ENCODE data around the gene VWA8. TPM values are rescaled to one million over a fixed set of nuclear protein-coding genes. Genes with fewer than 3 reads are reported as not detected.
A peak's percentile ranks its signal among the peaks of the same experiment; 100 is the strongest.
"Not testable (repeated sequence)": the region's sequence is repeated elsewhere in the genome, so short reads cannot be mapped to it uniquely, and the experiment has no call there.

VWA8 gene
- total RNA-seq, 2 experiments from 2014 or later = 13.5 to 14.4 TPM

DNA sequence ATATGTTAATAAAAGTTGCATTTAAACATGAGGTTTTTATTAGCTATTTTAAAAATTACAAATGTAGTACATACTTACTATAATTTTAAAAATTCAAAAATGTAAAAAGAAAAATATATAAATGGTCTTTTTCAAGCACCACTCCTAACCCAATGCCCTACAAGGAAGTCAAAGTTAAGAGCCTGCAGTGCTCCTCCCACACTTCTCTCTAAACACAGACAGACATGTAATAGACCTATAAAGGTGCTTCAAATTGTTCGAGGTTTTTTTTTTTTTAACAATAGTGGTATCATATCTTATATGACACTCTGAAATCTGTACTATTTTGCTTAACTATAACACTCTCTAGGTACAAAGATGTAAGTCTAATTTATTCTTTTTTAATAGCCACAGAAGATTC, 25.4 kb downstream of the VWA8 start:
- H3K27me3 Mint-ChIP-seq = no peaks in the 10 kb centered on the region

DNA sequence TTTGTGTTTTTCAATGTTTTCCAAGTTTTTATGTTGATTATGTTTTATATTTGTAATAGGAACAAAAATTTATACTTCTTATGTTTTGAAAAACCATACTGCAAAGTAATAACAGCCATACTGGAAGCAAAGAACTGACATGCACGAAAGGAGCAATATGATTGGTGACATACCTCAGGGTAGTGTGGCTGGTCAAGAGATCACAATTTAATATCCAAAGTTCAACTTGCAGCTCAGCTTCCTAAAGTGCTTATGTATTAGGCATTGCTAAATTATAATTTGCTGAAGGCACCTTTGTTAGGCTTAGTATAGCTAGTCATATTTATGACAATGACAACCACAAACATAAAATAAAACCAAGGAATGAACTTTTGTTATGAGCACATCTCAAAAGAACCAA, 25.9 kb downstream of the VWA8 start:
- Mint-ChIP-seq H3K27ac (no peak overlapping the region), H3K9me3 (no peaks in the 10 kb centered on the region), H3K36me3 (ENCODE audit: low read depth) (peaks cover 6% of the 10 kb centered on the region), H3K27me3 (no peaks in the 10 kb centered on the region), H3K4me1 (no peaks in the 10 kb centered on the region), H3K4me3 (no peak overlapping the region)
- POLR2A ChIA-PET = no interaction called here
- CTCF ChIA-PET = no interaction called here
- no peak for DNase-seq

More for the DNA sequence above, 25.4 kb downstream of the VWA8 start:
- Mint-ChIP-seq H3K36me3 (ENCODE audit: low read depth) (peaks cover 2% of the 10 kb centered on the region), H3K4me3 (no peak overlapping the region), H3K4me1 (no peaks in the 10 kb centered on the region), H3K9me3 (no peaks in the 10 kb centered on the region), H3K27ac (no peak overlapping the region)
- no peak for DNase-seq
- ChIA-PET POLR2A (no interaction called here), CTCF (no interaction called here)

DNA sequence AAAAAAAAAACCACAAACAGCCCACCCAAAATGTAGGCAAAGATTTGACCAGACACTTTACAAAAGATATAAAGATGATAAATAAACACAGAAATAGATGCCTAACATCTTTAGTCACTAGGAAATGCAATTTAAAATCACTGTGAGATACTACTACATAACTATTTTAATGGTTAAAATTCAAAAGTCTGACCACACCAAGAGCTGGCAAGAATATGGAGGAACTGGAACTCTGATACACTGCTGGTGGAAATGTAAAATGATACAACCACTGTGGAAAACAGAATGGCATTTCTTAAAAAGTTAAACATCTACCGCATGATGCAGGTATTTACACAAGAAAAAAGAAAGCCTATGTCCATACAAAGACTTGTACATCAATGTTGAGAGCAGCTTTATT, 26.8 kb downstream of the VWA8 start:
- Mint-ChIP-seq H3K36me3 (ENCODE audit: low read depth) (peaks cover 15% of the 10 kb centered on the region), H3K27me3 (no peaks in the 10 kb centered on the region), H3K27ac (no peak overlapping the region), H3K9me3 (no peaks in the 10 kb centered on the region), H3K4me1 (no peaks in the 10 kb centered on the region), H3K4me3 (no peak overlapping the region)
- POLR2A ChIA-PET = no interaction called here
- no peak for DNase-seq
- CTCF ChIA-PET = no interaction called here

DNA sequence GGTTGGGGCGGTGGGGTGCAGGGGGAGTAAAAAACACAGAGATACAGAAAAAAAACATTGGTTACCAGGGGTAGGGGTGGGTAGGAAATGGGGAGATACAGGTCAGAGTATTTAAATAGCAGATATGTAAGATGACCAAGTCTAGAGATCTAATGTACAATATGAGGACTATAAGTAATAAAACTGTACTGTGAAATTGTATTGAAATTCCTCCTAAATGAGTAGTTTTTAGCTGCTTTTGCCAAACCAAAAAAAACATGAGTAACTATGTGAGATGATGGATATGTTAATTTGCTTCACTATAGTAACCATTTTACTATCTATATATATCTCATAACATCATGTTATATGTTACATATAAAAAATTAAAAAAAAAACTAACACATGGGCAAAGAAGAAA, 29.6 kb downstream of the VWA8 start:
- peaks cover 11% of the 10 kb centered on the region for H3K4me1 Mint-ChIP-seq
- POLR2A ChIA-PET = interaction anchor here (0.6 to 1.5 kb wide), 2 partner anchors 14 to 15 kb away, joined by 3 read pairs; no protein-coding TSS in a partner anchor
- H3K36me3 Mint-ChIP-seq (ENCODE audit: low read depth) = peaks cover 32% of the 10 kb centered on the region
- no peaks in the 10 kb centered on the region for H3K9me3 Mint-ChIP-seq
- no peaks in the 10 kb centered on the region for H3K27me3 Mint-ChIP-seq
- no peak for DNase-seq
- H3K4me3 Mint-ChIP-seq = no peak overlapping the region
- no peak overlapping the region for H3K27ac Mint-ChIP-seq
- CTCF ChIA-PET = interaction anchor here (0.5 to 1.3 kb wide), 5 partner anchors 19 to 709 kb away, joined by 3 to 4 read pairs (median 3); no protein-coding TSS in a partner anchor

DNA sequence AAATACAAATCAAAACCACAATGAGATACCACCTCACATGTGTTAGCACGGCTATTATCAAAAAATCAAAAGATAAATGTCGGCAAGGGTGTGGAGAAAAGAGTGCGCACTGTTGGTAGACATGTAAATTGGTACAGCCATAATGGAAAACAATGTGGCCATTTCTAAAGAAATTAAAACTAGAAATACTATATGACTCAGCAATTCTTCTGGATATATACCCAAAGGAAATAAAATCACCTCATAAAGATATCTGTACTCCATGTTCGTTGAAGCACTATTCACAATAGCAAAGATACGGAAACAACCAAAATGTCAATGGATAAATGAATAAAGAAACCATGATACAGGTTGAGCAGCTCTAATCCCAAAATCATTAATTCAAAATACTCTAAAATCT, 30.8 kb downstream of the VWA8 start:
- H3K4me3 Mint-ChIP-seq = no peak overlapping the region
- peaks cover 5% of the 10 kb centered on the region for H3K9me3 Mint-ChIP-seq
- POLR2A ChIA-PET = no interaction called here
- DNase-seq = no peak
- H3K36me3 Mint-ChIP-seq (ENCODE audit: low read depth) = peaks cover 37% of the 10 kb centered on the region
- CTCF ChIA-PET = no interaction called here
- no peak overlapping the region for H3K27ac Mint-ChIP-seq
- H3K27me3 Mint-ChIP-seq = no peaks in the 10 kb centered on the region
- H3K4me1 Mint-ChIP-seq = peaks cover 11% of the 10 kb centered on the region

DNA sequence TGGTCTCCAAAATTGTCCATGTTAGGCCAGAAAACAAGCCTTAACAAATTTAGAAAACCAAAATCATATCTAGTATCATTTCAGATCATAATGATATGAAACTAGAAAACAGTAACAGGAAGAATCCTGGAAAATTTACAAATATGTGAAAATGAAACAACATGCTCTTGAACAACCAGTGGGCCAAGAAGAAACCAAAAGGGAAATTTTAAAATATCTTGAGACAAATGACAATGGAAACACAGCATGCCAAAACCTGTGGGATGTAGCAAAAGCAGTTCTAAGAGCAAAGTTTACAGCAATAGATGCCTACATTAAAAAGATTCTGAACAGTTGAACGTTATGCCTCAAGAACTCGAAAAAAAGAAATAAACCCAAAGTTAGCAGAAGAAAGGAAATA, 32.6 kb downstream of the VWA8 start:
- Mint-ChIP-seq H3K36me3 (ENCODE audit: low read depth) (peaks cover 54% of the 10 kb centered on the region), H3K4me3 (peak overlapping the region; percentile 63), H3K4me1 (peaks cover 21% of the 10 kb centered on the region), H3K27me3 (no peaks in the 10 kb centered on the region), H3K27ac (peak overlapping the region; percentile 38), H3K9me3 (peaks cover 21% of the 10 kb centered on the region)
- no peak for DNase-seq
- CTCF ChIA-PET = no interaction called here
- POLR2A ChIA-PET = no interaction called here

DNA sequence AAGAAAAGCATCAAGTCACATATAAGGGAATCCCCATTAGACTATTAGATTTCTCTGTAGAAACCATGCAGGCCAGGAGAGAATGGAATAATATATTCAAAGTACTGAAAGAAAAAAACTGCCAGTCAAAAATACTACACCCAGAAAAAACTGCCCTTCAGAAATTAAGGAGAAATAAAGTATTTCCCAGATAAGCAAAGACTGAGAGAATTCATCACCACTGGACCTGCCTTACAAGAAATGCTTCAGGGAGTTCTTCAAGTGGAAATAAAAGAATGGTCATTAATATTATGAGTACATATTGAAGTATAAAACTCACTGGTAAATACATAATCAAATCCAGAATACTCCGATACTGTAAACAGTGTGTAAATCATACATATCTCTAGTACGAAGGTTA, 35.9 kb downstream of the VWA8 start:
- Mint-ChIP-seq H3K9me3 (peaks cover 27% of the 10 kb centered on the region), H3K27me3 (no peaks in the 10 kb centered on the region), H3K4me3 (no peak overlapping the region), H3K4me1 (peaks cover 24% of the 10 kb centered on the region), H3K36me3 (ENCODE audit: low read depth) (peaks cover 69% of the 10 kb centered on the region), H3K27ac (no peak overlapping the region)
- ChIA-PET CTCF (no interaction called here), POLR2A (interaction anchor here (1.2 to 1.8 kb wide), 2 partner anchors 28 to 36 kb away, joined by 3 to 6 read pairs; partner anchors contain the start of gene VWA8)
- DNase-seq = no peak

DNA sequence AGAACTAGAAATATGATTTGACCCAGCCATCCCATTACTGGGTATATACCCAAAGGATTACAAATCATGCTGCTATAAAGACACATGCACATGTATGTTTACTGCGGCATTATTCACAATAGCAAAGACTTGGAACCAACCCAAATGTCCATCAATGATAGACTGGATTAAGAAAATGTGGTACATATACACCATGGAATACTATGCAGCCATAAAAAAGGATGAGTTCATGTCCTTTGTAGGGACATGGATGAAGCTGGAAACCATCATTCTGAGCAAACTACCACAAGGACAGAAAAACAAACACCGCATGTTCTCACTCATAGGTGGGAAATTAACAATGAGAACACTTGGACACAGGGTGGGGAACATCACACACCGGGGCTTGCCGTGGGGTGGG, 38.0 kb downstream of the VWA8 start:
- H3K27me3 Mint-ChIP-seq, H3K27ac Mint-ChIP-seq, H3K4me3 Mint-ChIP-seq, CTCF ChIA-PET, DNase-seq, POLR2A ChIA-PET: not testable (repeated sequence)
- Mint-ChIP-seq H3K36me3 (ENCODE audit: low read depth) (peaks cover 55% of the 10 kb centered on the region), H3K4me1 (peaks cover 20% of the 10 kb centered on the region), H3K9me3 (peaks cover 27% of the 10 kb centered on the region)

DNA sequence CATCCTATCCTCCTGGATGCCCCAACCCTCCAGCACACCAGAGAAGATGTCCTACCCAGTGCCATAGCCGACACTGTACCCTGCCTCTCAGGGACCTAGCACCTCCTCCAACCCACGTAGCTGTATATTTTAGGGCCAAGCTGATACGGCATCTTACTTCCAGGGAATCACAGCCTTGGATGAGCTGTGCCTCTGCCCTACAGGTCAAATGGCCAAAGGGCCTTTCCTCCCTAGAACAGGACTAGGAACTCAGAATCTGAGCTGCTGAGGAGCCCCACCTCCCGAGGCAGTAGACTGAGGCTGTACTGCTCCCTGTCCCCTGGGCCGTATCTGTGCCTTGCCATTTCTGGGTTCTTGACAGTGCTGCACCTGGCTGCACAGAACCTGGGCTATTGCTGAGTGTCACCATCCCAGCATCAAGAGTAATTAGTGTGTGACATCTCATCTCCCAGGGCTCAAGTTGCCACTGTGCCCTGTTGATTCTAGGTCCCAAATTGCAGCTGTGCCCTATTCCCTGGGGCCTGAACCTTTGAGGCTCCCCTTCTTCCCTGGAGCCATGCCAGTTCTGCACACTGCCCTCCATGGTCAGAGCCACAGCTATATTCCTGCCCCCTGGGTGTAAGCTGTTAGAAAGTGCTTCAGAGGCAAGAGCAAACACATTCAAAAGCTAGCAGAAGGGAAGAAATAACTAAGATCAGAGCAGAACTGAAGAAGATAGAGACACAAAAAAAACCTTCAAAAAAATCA, 41.0 kb downstream of the VWA8 start:
- Mint-ChIP-seq H3K4me1 (peaks cover 40% of the 10 kb centered on the region), H3K4me3 (no peak overlapping the region), H3K9me3 (peaks cover 20% of the 10 kb centered on the region), H3K36me3 (ENCODE audit: low read depth) (peaks cover 40% of the 10 kb centered on the region), H3K27me3 (no peaks in the 10 kb centered on the region), H3K27ac (no peak overlapping the region)
- no peak for DNase-seq
- ChIA-PET POLR2A (interaction anchor here (1.0 kb wide), 1 partner anchor 461 kb away, joined by 3 read pairs; no protein-coding TSS in a partner anchor), CTCF (interaction anchor here (0.7 to 1.1 kb wide), 2 partner anchors 9 to 15 kb away, joined by 3 read pairs; no protein-coding TSS in a partner anchor)

DNA sequence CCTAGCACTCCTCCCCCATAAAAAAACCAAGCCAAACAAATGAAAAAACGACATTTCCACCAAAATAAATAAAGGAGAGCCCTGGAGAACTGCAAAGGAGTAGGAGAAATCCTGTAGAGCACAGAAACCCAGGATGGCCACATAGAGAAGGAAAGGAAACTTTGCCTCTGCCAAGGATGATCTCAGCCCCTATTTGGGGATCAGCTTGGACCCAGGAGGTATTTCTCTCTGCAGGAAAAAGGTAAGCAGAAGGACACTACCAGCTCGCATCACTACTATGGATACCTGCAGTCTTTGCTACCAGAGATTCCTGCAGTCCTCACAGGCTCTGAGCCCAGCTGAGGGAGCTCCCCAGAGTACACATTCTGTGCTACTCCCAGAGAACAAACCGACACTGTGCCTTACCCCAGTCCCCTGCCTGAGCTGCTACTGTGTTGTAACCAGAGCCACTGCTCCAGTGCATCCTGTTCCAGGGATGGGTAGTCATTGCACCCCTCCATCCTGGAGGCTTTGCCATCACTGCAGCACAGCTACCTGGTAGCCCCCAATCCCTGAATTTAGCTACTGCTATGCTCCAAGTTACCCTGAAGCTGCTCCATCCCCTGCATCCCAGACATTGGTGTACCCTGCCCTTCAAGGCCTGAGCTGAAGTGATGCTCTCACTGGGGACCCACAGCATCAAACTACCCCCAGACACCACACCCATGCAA, 41.7 kb downstream of the VWA8 start:
- no peak for DNase-seq
- Mint-ChIP-seq H3K27ac (no peak overlapping the region), H3K4me3 (no peak overlapping the region), H3K9me3 (peaks cover 15% of the 10 kb centered on the region), H3K4me1 (peaks cover 38% of the 10 kb centered on the region), H3K27me3 (no peaks in the 10 kb centered on the region), H3K36me3 (ENCODE audit: low read depth) (peaks cover 35% of the 10 kb centered on the region)
- ChIA-PET CTCF (interaction anchor here (0.7 to 1.1 kb wide), 2 partner anchors 8 to 15 kb away, joined by 3 read pairs; no protein-coding TSS in a partner anchor), POLR2A (interaction anchor here (1.0 kb wide), 1 partner anchor 460 kb away, joined by 3 read pairs; no protein-coding TSS in a partner anchor)

DNA sequence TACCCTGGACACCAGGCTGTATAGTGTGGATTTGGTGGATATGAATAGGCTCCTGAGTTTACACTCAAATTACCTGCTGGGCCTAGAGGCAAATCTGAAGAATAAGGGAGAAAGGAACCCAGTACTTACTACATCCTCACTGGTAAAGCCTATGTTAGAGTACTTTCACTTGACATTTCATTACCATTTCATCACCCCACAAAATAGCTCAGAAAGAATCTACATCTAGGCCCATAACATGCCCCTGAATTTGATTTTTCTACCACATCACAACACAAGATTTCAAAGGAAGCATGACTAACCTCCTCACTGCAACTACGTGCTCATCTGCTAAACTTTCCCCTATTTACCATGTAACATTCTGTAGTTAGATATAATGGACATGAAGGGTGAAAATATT, 43.3 kb downstream of the VWA8 start:
- H3K4me3 Mint-ChIP-seq = no peak overlapping the region
- POLR2A ChIA-PET = interaction anchor here (1.0 kb wide), 1 partner anchor 9 kb away, joined by 5 read pairs; no protein-coding TSS in a partner anchor
- H3K4me1 Mint-ChIP-seq = peaks cover 27% of the 10 kb centered on the region

DNA sequence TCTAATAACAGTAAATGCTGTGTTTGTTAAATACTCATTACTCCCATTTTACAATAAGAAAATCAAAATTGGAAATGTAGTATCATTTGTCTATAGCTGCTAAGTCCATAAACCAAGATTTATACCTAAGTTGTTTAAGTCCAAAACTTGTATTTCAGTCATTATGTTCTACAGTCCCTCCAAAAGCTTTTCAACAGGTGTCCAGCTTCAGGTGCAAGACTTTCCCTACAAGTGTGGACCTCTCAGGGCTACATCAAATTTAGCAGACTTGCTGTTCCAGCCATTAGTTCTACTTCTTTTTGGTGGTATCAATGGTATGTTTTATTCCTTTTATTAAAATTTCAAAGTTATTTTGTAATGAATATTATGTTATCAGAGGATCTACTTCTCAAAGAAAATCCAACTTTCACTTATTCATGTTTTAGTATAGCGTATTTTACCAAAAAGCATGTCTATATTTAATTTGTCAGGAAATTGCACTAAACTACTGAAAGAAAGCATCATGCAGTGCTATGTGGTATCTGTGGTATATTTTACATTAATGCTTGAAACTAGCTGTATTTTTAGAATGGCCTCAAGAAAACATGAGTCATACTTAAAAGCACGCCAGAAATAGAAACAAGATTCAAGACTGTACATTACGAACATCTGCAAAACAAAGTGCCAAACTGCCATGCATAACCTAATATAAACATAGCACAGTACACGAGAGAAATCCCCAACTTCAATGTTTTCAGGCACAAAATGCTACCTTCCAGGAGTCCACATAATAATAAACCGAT, 44.5 kb downstream of the VWA8 start:
- no peak for DNase-seq

More for the DNA sequence above, 43.3 kb downstream of the VWA8 start:
- CTCF ChIA-PET = interaction anchor here (0.9 kb wide), 1 partner anchor 43 kb away, joined by 5 read pairs; no protein-coding TSS in a partner anchor
- Mint-ChIP-seq H3K27ac (peak overlapping the region; percentile 60), H3K9me3 (peaks cover 6% of the 10 kb centered on the region), H3K27me3 (no peaks in the 10 kb centered on the region), H3K36me3 (ENCODE audit: low read depth) (peaks cover 23% of the 10 kb centered on the region)
- no peak for DNase-seq

More for the DNA sequence above, 44.5 kb downstream of the VWA8 start:
- peaks cover 16% of the 10 kb centered on the region for H3K36me3 Mint-ChIP-seq (ENCODE audit: low read depth)
- H3K27ac Mint-ChIP-seq = peak overlapping the region; percentile 91
- peak overlapping the region; percentile 60 for H3K4me3 Mint-ChIP-seq
- ChIA-PET CTCF (interaction anchor here (0.8 kb wide), 1 partner anchor 130 kb away, joined by 3 read pairs; no protein-coding TSS in a partner anchor), POLR2A (interaction anchor here (1.2 to 2.4 kb wide), 3 partner anchors 15 to 56 kb away, joined by 3 to 16 read pairs (median 5); partner anchors contain the start of gene VWA8)
- H3K4me1 Mint-ChIP-seq = peaks cover 27% of the 10 kb centered on the region
- H3K27me3 Mint-ChIP-seq = no peaks in the 10 kb centered on the region
- peaks cover under 1% of the 10 kb centered on the region for H3K9me3 Mint-ChIP-seq
